ENCODE results near the gene JAZF1.

DNA sequence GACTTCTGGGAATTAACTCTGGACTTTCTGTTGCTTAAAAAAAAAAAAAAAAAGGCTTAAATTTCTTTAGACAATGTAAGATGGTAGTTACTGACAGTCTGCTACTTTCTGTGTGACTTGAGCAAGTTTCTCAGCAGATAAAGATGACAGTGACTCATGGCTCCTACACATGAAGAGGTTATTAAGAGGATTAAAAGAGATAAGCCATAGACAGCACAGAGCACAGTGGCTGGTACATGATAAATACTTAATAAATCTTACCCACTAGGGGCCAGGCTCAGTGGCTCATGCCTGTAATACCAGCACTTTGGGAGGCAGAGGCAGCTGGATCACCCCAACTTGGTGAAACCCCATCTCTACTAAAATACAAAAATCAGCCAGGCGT is 174.8 kb downstream of the JAZF1 start:
- TF ChIP-seq, protein P1, sequence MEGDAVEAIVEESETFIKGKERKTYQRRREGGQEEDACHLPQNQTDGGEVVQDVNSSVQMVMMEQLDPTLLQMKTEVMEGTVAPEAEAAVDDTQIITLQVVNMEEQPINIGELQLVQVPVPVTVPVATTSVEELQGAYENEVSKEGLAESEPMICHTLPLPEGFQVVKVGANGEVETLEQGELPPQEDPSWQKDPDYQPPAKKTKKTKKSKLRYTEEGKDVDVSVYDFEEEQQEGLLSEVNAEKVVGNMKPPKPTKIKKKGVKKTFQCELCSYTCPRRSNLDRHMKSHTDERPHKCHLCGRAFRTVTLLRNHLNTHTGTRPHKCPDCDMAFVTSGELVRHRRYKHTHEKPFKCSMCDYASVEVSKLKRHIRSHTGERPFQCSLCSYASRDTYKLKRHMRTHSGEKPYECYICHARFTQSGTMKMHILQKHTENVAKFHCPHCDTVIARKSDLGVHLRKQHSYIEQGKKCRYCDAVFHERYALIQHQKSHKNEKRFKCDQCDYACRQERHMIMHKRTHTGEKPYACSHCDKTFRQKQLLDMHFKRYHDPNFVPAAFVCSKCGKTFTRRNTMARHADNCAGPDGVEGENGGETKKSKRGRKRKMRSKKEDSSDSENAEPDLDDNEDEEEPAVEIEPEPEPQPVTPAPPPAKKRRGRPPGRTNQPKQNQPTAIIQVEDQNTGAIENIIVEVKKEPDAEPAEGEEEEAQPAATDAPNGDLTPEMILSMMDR (IDR thresholded peaks at IDR 0.05; ENCODE audit: poor library complexity), result no peak
- TF ChIP-seq EZH2phosphoT487 (IDR thresholded peaks at IDR 0.05; ENCODE audit: low read depth, severe bottlenecking, unreplicated experiment), result no peak

All from hepatocyte (in vitro differentiated cells).